ENCODE results near the gene HMBS. TPM values are rescaled to one million over a fixed set of nuclear protein-coding genes. Genes with fewer than 3 reads are reported as not detected.
A peak's percentile ranks its signal among the peaks of the same experiment; 100 is the strongest.

The HMBS gene
- total and polyA plus RNA-seq, 2 of the 8 experiments (the other 6 are each of a cell fraction or from before 2014, with no cell fraction given), result 69.3 to 109 TPM

DNA sequence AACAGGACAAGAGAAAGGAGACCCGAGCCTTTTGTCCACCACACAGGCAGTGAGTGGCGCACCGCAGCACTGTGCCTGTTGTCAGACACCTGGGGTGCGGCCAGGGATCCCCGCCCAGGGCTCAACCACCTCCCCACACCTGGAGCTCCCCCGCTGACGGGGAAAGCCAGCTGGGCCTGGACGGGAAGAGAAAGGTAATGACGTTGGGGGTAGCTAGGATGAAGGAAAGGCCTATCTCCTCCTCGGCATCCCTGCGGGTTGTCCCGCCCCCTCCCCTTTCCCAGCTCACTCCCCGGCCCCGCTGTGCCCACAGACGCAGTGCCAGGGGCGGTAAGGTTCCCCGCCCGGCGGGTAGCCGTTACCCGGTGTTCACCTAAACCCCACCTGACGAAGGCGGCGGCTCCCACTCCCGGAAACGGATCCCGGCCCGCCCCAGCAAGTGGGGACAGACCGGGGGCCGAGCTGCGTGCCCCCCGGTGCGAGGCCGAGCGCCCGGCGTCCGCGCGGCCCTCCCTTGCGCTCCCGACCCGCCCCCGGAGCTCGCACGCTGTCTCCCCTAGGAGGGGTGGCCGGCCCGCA lies 28.2 kb upstream of the HMBS start:
- Histone ChIP-seq H4K91ac (replicated peaks; ENCODE audit: insufficient read length, low read length) (no peak overlapping the region), H3K23me2 (ENCODE audit: low read depth, low read length) (peaks cover 4% of the 10 kb centered on the region), H3K4ac (replicated peaks; ENCODE audit: insufficient read length, low read depth, low read length) (no peak overlapping the region), H2BK15ac (ENCODE audit: low read length) (no peak overlapping the region), H2BK5ac (ENCODE audit: low read depth, low read length) (peak overlapping the region; percentile 96), H4K5ac (ENCODE audit: insufficient read length, low read depth, low read length) (peak overlapping the region; percentile 63), H3K4me3 (ENCODE audit: extremely low read depth in 1 of 4, insufficient read depth in 2 of 4, low read depth in 3 of 4, low read length in 4 of 4) (peak overlapping the region; percentile 76 to 98 (median 89)), H4K20me1 (replicated peaks in 1 of 2; ENCODE audit: control insufficient read depth in 1 of 2, insufficient read depth in 2 of 2, low read length in 2 of 2) (peaks cover 3 to 23% of the 10 kb centered on the region in 2 experiments), H2AK5ac (ENCODE audit: low read depth, low read length) (no peak overlapping the region), H3K27ac (ENCODE audit: low read depth, low read length) (peak overlapping the region; percentile 82), H4K8ac (ENCODE audit: extremely low read depth, insufficient read depth, low read length) (peak overlapping the region; percentile 95; the same call in 1 of the 2 replicates), H2BK12ac (ENCODE audit: low read depth, low read length) (no peak overlapping the region), H3K79me1 (ENCODE audit: low read depth, low read length) (peaks cover 14% of the 10 kb centered on the region), H3K56ac (replicated peaks; ENCODE audit: insufficient read length, low read depth, low read length) (peak overlapping the region; percentile 92), H3K4me1 (replicated peaks in 1 of 4; ENCODE audit: control insufficient read depth in 3 of 4, insufficient read depth in 4 of 4, low read length in 3 of 4) (peaks cover 0 to 8% (median 3%) of the 10 kb centered on the region in 4 experiments; a peak in 5 of 7 replicates), H2AFZ (ENCODE audit: low read length) (no peak overlapping the region; the same call in 1 of the 2 replicates), H3K4me2 (ENCODE audit: insufficient read depth in 1 of 2, low read depth in 2 of 2, low read length in 2 of 2) (peak overlapping the region; percentile 79 to 82), H3K9ac (replicated peaks in 1 of 4; ENCODE audit: extremely low read depth in 1 of 4, low read depth in 3 of 4, low read length in 3 of 4) (peak overlapping the region; percentile 84 to 97 (median 90)), H3K14ac (ENCODE audit: insufficient read length) (no peak overlapping the region), H2BK120ac (replicated peaks; ENCODE audit: low read depth, low read length) (no peak overlapping the region), H3K79me2 (ENCODE audit: control insufficient read depth in 1 of 2, insufficient read depth in 2 of 2, low read length in 2 of 2) (peaks cover 8 to 21% of the 10 kb centered on the region in 2 experiments; a peak in 3 of 4 replicates), H3K27me3 (replicated peaks in 1 of 4; ENCODE audit: control insufficient read depth in 3 of 4, extremely low read depth in 1 of 4, insufficient read depth in 3 of 4, low read length in 3 of 4) (no peaks in the 10 kb centered on the region), H3K18ac (ENCODE audit: extremely low read depth, low read length) (peak overlapping the region; percentile 99), H3K36me3 (ENCODE audit: control insufficient read depth in 2 of 4, insufficient read depth in 4 of 4, low read length in 3 of 4) (peaks cover 31 to 41% (median 38%) of the 10 kb centered on the region in 4 experiments), H3K23ac (ENCODE audit: insufficient read length) (no peak overlapping the region), H3K9me3 (ENCODE audit: insufficient read depth in 2 of 2, low read depth in 1 of 2, low read length in 1 of 2) (no peaks in the 10 kb centered on the region; a peak in 1 of 4 replicates), H2BK20ac (ENCODE audit: low read length) (no peak overlapping the region)
- FAIRE-seq (no peak), DNase-seq (ENCODE audit: low read depth in 1 of 2, low spot score in 2 of 2) (peak in 1 of 2 experiments; percentile 84)
- 4% methylated on average over 23 of the region's 48 CpGs; no CpG with 5 or more reads in 1 of the 2 experiments for WGBS, 2 experiments (ENCODE audit: extremely low coverage in 1 of 2, insufficient coverage in 1 of 2, insufficient read length in 1 of 2, insufficient replicate concordance in 2 of 2, low coverage in 1 of 2, low lambda C conversion rate in 2 of 2, missing lambda C conversion rate in 1 of 2)
- ChIA-PET CTCF (ENCODE audit: partially characterized antibody) (interaction anchor here (0.7 to 2.0 kb wide), 16 partner anchors 9 to 282 kb away, joined by 3 to 9 read pairs (median 3); partner anchors contain the start of genes HMBS, SLC37A4 and VPS11), POLR2A (ENCODE audit: partially characterized antibody) (interaction anchor here (0.6 to 5.1 kb wide), 21 partner anchors 8 to 268 kb away, joined by 3 to 56 read pairs (median 6); partner anchors contain the start of genes C2CD2L, HMBS, RPS25 and SLC37A4)
- TF ChIP-seq ZNF274 (IDR thresholded peaks at IDR 0.05; ENCODE audit: borderline replicate concordance, extremely low read depth, low read length), result no peak
- TF ChIP-seq, protein P1, sequence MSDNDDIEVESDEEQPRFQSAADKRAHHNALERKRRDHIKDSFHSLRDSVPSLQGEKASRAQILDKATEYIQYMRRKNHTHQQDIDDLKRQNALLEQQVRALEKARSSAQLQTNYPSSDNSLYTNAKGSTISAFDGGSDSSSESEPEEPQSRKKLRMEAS (IDR thresholded peaks at IDR 0.05), result 0 out of 2 replicates have a peak, but pooled peaks have one; percentile 65
- peak; percentile 63 for TF ChIP-seq SAP30 (IDR thresholded peaks at IDR 0.05; ENCODE audit: insufficient read depth, insufficient replicate concordance, low read length)
- TF ChIP-seq KDM4A (IDR thresholded peaks at IDR 0.05; ENCODE audit: low read depth, low read length, severe bottlenecking), result peak; percentile 91
- peak; percentile 43; the same call in 1 of the 2 replicates for TF ChIP-seq KDM1A (IDR thresholded peaks at IDR 0.05; ENCODE audit: borderline replicate concordance, low read length)
- peak; percentile 85; the same call in 1 of the 2 replicates for TF ChIP-seq RBBP5 (IDR thresholded peaks at IDR 0.05; ENCODE audit: borderline replicate concordance, low read depth, low read length)
- no peak for TF ChIP-seq NRF1 (IDR thresholded peaks at IDR 0.05; ENCODE audit: low read depth, low read length)
- no peak for TF ChIP-seq SP1 (IDR thresholded peaks at IDR 0.05; ENCODE audit: low read depth, low read length)
- TF ChIP-seq, protein P2, sequence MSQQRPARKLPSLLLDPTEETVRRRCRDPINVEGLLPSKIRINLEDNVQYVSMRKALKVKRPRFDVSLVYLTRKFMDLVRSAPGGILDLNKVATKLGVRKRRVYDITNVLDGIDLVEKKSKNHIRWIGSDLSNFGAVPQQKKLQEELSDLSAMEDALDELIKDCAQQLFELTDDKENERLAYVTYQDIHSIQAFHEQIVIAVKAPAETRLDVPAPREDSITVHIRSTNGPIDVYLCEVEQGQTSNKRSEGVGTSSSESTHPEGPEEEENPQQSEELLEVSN (IDR thresholded peaks at IDR 0.05), result no peak
- peak in 1 of 2 experiments; percentile 61; a peak in 2 of 4 replicates for TF ChIP-seq HDAC2 (IDR thresholded peaks at IDR 0.05; ENCODE audit: borderline replicate concordance in 1 of 2, low read depth in 2 of 2, low read length in 2 of 2)
